MM.1S (cell line): ENCODE results near the gene ANKMY1.
"Not testable (repeated sequence)": the region's sequence is repeated elsewhere in the genome, so short reads cannot be mapped to it uniquely, and the experiment has no call there.

Source experiments
- DNase-seq: peaks from one replicate; pipeline ENCODE4 v3.0.0-alpha.2; 2015
- H2AFZ ChIP-seq: fragments of 300-600 bp; sonication (generic); 2 replicates; pipeline ENCODE4 v1.6.0; 2016; ENCODE audit warnings: antibody characterized with exemption, low read length
- H3F3A ChIP-seq: fragments of 300-600 bp; sonication (generic); 2 replicates; pipeline ENCODE4 v1.6.1; 2016; ENCODE audit warnings: mild to moderate bottlenecking, antibody characterized with exemption, low read length, moderate library complexity, mixed read lengths; ENCODE audit not compliant: insufficient read depth
- H3K27ac ChIP-seq: fragments of 300-600 bp; sonication (generic); 2 replicates; pipeline ENCODE4 v1.5.1; 2016; ENCODE audit warnings: mild to moderate bottlenecking, low read length
- H3K27me3 ChIP-seq: fragments of 300-600 bp; sonication (generic); replicated peaks from 2 replicates; pipeline ENCODE4 v1.6.0; 2016; ENCODE audit warnings: low read length; ENCODE audit not compliant: insufficient read depth
- H3K36me3 ChIP-seq: fragments of 300-600 bp; sonication (generic); replicated peaks from 2 replicates; pipeline ENCODE4 v1.6.1; 2016; ENCODE audit warnings: mild to moderate bottlenecking, low read length, mixed read lengths; ENCODE audit not compliant: insufficient read depth
- H3K4me1 ChIP-seq: fragments of 300-600 bp; sonication (generic); 2 replicates; pipeline ENCODE4 v1.6.1; 2016; ENCODE audit warnings: low read length, mixed read lengths
- H3K4me2 ChIP-seq: fragments of 300-600 bp; sonication (generic); 2 replicates; pipeline ENCODE4 v1.6.0; 2016; ENCODE audit warnings: low read depth, low read length
- H3K4me3 ChIP-seq: fragments of 300-600 bp; sonication (generic); 2 replicates; pipeline ENCODE4 v1.5.1; 2016; ENCODE audit warnings: low read length, mixed read lengths
- H3K79me2 ChIP-seq: fragments of 300-600 bp; sonication (generic); 2 replicates; pipeline ENCODE4 v1.6.1; 2016; ENCODE audit warnings: mixed run types, low read length, mixed read lengths
- H3K9ac ChIP-seq: fragments of 300-600 bp; sonication (generic); 2 replicates; pipeline ENCODE4 v1.6.1; 2016; ENCODE audit warnings: low read length, mixed read lengths
- H3K9me2 ChIP-seq: fragments of 300-600 bp; sonication (generic); replicated peaks from 2 replicates; pipeline ENCODE4 v1.6.1; 2016; ENCODE audit warnings: mild to moderate bottlenecking, low read length, mixed read lengths; ENCODE audit not compliant: insufficient read depth
- H3K9me3 ChIP-seq: fragments of 300-600 bp; sonication (generic); replicated peaks from 2 replicates; pipeline ENCODE4 v1.6.1; 2016; ENCODE audit warnings: mild to moderate bottlenecking, low read length, mixed read lengths; ENCODE audit not compliant: insufficient read depth
- H4K20me1 ChIP-seq: fragments of 300-600 bp; sonication (generic); 2 replicates; pipeline ENCODE4 v1.6.1; 2016; ENCODE audit warnings: mild to moderate bottlenecking, low read length, moderate library complexity, mixed read lengths; ENCODE audit not compliant: insufficient read depth
- EZH2 ChIP-seq: fragments of 300-600 bp; sonication (generic); optimal IDR thresholded peaks from 2 replicates; pipeline ENCODE3; 2017; ENCODE audit warnings: low read depth, mild to moderate bottlenecking, antibody characterized with exemption, low read length, mixed read lengths
- EZH2phosphoT487 ChIP-seq: fragments of 300-600 bp; sonication (generic); IDR thresholded peaks from 2 replicates; pipeline ENCODE4 v1.6.1; 2018; ENCODE audit warnings: antibody characterized with exemption, low read length
- TF ChIP-seq, protein P1 (sequence below): fragments of 300-600 bp; sonication (generic); IDR thresholded peaks from 2 replicates; pipeline ENCODE4 v1.5.1; 2016; ENCODE audit warnings: antibody characterized with exemption, low read length, mixed read lengths

ANKMY1 gene

DNA sequence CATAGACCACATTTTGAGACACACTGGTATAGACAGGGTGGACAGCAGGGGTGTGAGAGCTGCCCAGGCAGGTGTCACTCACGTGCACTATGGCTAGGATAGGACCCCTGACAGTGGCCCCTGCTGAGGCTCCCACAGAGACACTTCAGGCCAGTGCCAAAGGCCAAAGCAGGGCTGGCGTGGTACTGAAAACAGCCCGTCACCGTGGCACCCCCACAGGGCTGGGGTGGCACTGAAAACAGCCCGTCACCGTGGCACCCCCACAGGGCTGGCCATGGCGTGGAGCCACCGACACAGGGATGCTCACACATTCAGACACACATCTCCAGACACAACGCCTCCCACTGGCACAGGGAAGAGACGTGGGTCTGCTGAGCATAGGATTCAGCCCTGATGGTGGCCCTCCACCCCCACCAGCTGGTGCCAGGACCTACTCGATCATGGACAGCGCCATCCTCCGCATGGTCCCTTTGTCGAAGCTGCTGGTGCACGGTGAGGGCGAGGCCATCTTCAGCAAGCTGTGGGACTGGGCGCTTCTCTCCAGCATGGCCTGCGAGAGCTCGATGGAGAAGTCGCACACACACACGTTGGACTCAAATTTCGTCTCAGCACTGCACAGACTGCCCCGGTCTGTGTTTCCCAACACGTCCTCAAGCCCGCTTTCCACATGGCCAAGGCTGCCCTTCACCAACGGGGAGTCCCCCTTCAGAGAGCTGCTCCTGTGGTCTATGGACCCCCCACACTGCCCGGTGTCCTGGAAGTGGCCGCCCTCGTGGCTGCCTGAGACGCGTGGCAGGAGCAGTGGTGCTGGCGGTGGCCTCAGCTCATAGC, 34.1 kb downstream of the ANKMY1 start:
- H3K9ac ChIP-seq: no peak overlapping the region
- H3K36me3 ChIP-seq: peaks cover 3% of the 10 kb centered on the region; the same call in 1 of the 2 replicates
- no peaks in the 10 kb centered on the region for H3K9me3 ChIP-seq
- no peak overlapping the region for H2AFZ ChIP-seq
- H3K27me3 ChIP-seq: no peaks in the 10 kb centered on the region
- H3K4me2 ChIP-seq: no peak overlapping the region
- no peak overlapping the region for H3K27ac ChIP-seq
- TF ChIP-seq, protein P1, sequence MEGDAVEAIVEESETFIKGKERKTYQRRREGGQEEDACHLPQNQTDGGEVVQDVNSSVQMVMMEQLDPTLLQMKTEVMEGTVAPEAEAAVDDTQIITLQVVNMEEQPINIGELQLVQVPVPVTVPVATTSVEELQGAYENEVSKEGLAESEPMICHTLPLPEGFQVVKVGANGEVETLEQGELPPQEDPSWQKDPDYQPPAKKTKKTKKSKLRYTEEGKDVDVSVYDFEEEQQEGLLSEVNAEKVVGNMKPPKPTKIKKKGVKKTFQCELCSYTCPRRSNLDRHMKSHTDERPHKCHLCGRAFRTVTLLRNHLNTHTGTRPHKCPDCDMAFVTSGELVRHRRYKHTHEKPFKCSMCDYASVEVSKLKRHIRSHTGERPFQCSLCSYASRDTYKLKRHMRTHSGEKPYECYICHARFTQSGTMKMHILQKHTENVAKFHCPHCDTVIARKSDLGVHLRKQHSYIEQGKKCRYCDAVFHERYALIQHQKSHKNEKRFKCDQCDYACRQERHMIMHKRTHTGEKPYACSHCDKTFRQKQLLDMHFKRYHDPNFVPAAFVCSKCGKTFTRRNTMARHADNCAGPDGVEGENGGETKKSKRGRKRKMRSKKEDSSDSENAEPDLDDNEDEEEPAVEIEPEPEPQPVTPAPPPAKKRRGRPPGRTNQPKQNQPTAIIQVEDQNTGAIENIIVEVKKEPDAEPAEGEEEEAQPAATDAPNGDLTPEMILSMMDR: no peak
- H3K9me2 ChIP-seq: no peaks in the 10 kb centered on the region
- no peak for DNase-seq
- no peaks in the 10 kb centered on the region for H3K4me1 ChIP-seq
- no peak overlapping the region for H3K4me3 ChIP-seq
- H4K20me1 ChIP-seq: no peaks in the 10 kb centered on the region
- no peaks in the 10 kb centered on the region for H3F3A ChIP-seq
- H3K79me2 ChIP-seq: no peaks in the 10 kb centered on the region

DNA sequence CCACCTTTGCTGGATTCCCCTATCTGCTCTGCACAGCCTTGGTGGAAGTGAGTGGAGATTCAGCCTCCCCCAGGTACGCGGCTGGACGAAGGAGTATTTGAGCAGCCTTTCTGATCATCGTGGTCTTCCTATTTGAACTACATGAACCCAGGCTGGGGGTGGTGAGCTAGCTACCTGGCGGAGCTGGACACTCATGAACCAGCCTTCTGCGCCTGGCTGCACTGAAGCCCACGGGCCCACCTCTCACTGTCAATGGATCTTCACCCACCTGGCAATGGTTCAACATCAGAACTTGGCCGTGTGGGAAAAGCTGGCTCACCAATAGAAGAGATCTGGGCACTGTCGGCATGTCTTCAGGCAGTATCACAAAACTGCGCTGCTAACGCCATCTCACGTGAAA, 35.4 kb downstream of the ANKMY1 start:
- H3K4me3 ChIP-seq: no peak overlapping the region
- H3F3A ChIP-seq: no peaks in the 10 kb centered on the region
- no peaks in the 10 kb centered on the region for H3K79me2 ChIP-seq
- H3K9me3 ChIP-seq: no peaks in the 10 kb centered on the region
- no peak overlapping the region for H3K9ac ChIP-seq
- H3K36me3 ChIP-seq: peaks cover 3% of the 10 kb centered on the region; the same call in 1 of the 2 replicates
- H3K27ac ChIP-seq: no peak overlapping the region
- no peaks in the 10 kb centered on the region for H3K27me3 ChIP-seq
- no peak for TF ChIP-seq EZH2
- no peak for TF ChIP-seq EZH2phosphoT487
- TF ChIP-seq, protein P1: no peak
- H2AFZ ChIP-seq: no peak overlapping the region
- no peaks in the 10 kb centered on the region for H3K9me2 ChIP-seq
- H4K20me1 ChIP-seq: no peaks in the 10 kb centered on the region
- H3K4me2 ChIP-seq: no peak overlapping the region
- no peaks in the 10 kb centered on the region for H3K4me1 ChIP-seq
- DNase-seq: no peak

DNA sequence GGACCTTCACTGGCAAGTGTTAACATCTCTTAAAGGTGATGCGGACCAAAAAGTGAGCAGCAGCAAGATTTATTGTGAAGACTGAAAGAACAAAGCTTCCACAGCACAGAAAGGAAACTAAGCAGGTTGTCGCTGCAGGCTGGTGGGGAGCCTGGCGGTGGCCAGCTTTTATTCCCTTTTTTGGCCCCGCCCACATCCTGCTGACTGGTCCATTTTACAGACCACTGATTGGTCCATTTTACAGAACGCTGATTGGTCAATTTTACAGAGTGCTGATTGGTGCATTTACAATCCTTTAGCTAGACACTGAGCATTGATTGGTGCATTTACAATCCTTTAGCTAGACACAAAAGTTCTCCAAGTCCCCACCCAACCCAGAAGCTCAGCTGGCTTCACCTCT, 35.9 kb downstream of the ANKMY1 start:
- not testable (repeated sequence) for H3K9me3 ChIP-seq, H3K4me2 ChIP-seq, H3K9me2 ChIP-seq, H3K79me2 ChIP-seq, H3F3A ChIP-seq, H3K27ac ChIP-seq, H3K9ac ChIP-seq, H3K4me1 ChIP-seq, H3K27me3 ChIP-seq, H3K4me3 ChIP-seq, H4K20me1 ChIP-seq, H3K36me3 ChIP-seq, H2AFZ ChIP-seq, DNase-seq

DNA sequence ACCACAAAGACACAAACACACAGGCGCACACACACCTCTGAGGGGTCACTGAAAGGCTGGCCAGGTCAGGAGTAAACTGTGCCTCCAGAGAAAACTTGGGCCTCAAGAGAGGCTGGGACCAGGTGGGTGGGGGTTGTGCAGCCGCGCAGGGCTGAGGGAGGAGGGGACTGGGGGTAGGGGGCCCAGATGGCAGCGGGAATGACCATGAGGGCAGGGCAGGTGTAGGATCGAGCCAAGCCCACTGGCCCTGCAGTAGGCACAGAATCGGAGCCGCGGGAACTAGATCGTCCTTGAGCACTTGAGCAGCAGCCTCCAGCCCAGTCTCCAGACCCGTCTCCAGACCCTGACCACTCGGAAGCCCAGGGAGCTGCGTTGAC, 36.8 kb downstream of the ANKMY1 start:
- Histone ChIP-seq H3K79me2 (no peaks in the 10 kb centered on the region), H3K27ac (no peak overlapping the region), H3K9ac (no peak overlapping the region), H3K4me3 (no peak overlapping the region), H3K4me2 (no peak overlapping the region), H2AFZ (no peak overlapping the region), H4K20me1 (no peaks in the 10 kb centered on the region), H3K9me2 (no peaks in the 10 kb centered on the region), H3K27me3 (no peaks in the 10 kb centered on the region), H3K9me3 (no peaks in the 10 kb centered on the region), H3F3A (no peaks in the 10 kb centered on the region), H3K36me3 (peaks cover 3% of the 10 kb centered on the region; the same call in 1 of the 2 replicates), H3K4me1 (no peaks in the 10 kb centered on the region)
- DNase-seq: no peak
- TF ChIP-seq EZH2phosphoT487 (no peak), EZH2 (no peak)
- TF ChIP-seq, protein P1: no peak
